Anterior cingulate cortex (tissue), 58 donors: Measurements from ENCODE around the gene RC3H2.
"Not testable (repeated sequence)": the region's sequence is repeated elsewhere in the genome, so short reads cannot be mapped to it uniquely, and the experiment has no call there.

Experiments
- DNase-seq, 58 donors: peaks; one replicate each; lab custom pipeline; 2025; lab: John Stamatoyannopoulos, UW

Gene RC3H2

DNA sequence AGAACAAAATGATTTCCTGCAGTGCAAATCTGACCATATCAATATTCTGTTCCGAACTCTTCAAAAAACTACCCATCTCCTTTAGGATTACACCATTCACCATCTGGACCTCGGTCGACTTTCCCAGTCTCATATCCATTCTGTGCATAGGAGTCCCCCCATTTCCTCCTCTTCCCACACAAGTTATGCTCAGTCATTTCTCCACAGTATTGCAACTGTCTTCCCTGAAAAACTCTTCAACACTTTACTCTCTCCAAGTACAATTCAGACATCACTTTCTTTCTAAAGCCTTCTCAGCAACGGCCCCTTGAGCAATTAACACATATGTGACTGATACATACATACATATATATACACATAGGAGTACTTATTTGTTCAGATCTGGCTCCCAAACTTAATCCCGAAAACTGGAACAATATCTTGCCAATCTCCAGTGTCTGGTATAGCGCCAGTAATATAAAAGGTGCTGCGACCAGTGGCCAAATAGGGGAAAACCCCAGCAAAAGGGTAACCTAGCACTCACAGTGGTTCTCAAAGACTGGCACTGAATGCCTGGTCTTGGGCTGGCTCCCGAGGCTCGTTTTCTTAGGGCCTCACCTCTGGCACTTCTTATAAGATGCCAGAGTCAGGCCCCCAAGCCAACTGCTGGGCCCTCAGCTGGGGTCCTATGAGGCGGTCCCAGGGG, 25.5 kb upstream of the RC3H2 start:
- DNase-seq, result peak in 1 of 58 donors; percentile 42

DNA sequence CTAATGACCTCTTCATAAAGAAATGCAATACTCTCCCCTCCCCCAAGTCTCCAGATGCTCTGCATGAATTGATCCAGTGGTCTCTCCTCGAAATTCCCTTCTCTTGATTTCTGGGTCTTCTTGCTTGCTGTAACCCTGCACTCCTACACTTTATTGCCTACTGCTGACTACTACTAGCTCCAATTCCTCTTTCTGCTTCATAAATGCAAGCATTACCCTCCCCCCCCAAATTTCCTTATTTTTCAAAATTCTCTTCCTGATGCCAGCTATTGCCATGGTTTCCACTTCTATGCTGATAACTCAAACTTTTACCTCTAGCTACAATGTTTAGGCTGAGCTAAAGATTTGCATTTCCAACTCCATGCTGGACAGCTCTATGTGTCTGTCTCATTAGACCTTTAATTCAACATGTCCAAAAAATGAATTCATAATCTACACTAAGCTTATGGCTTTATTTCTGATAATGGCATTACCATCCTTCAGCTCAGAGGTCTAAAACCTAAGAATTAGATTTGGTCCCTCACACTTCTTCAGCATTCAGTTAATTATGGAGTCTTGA, 24.7 kb upstream of the RC3H2 start:
- DNase-seq, result no peak

DNA sequence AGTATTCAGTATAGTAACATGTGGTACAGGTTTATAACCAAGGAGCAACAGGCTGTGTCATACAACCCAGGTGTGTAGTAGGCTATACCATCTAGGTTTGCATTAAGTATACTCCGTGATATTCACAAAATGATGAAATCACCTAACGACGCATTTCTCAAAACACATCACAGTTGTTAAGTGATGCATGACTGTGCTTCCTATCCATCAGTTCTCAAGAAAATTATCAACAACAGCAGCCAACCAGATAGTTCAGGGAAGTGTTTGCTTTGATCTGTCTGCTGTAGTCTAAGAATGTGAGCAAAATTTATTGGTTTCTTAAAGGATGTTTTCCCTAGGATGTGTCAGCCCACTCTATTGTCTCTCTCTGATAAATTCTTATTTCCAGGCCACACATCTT, 18.8 kb upstream of the RC3H2 start:
- DNase-seq, result no peak

DNA sequence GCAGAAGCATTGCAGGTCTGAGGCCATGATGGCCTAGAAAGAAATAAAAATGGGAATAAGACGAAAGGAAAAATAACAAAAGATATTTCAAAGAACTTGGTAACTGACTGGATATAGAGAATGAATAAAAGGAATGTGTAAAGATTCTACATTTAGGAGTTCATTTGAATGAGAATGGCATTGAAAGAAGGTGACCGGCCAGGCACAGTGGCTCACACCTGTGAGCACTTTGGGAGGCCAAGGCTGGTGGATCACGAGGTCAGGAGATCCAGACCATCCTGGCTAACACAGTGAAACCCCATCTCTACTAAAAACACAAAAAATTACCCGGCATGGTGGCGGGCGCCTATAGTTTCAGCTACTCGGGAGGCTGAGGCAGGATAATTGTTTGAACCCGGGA, 17.6 kb upstream of the RC3H2 start:
- DNase-seq, result no peak

DNA sequence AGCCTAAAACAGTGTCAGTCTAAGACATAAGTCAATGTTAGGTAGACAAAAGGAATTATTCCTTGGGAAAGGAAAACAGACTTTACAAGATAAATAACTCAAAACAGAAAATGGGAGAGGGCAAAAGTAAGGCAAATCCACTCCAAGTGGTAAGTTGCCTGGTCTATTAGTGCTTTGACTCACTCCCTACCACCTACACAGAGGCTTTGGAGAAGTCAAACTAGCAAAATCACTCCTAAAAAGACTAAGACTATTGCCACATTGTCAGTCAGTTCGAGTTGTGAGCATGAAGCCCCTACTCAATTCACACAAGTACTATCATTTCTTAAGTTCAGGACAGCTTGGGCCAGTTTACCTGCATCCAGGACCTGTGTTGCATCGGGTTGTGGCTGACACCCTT, 13.2 kb upstream of the RC3H2 start:
- DNase-seq, result no peak

DNA sequence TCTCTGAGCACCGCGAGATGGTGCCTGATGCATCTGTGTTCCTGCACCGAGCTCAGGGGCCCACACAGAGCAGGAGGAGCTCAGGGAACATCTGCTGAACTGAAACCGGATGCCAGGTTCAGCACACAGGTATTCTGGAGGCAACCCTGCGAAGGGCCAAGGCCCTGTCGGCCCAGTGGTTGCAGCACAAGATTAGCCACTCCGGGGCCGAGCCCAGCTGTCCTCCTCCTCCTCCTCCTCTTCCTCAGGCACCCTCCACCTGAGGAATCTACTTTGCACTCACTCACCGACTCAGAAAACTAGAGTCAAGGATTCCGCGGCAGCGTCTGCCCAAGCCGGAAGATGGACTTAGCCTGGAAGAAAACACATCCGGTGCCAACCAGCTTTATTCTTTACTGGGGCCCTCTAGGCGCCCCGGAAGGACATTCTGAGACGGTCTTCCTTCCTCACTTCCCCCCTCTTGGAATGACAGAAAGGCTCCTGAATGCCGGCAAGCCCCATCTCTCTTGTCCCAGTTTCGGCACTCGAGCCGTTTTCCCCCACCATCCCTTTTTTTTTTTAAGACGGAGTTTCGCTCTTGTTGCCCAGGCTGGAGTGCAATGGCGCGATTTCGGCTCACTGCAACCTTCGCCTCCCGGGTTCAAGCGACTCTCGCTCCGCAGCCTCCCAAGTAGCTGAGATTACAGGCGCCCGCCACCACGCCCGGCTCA, 8.0 kb upstream of the RC3H2 start, which contains the start of gene ZBTB6:
Gene ZBTB6, minus strand, starts transcription at position 360 of the 710 bp plus-strand sequence. CDS start 1,251 bp downstream, outside the sequence.
- DNase-seq, result peak; percentile 27 to 94 (median 80)

DNA sequence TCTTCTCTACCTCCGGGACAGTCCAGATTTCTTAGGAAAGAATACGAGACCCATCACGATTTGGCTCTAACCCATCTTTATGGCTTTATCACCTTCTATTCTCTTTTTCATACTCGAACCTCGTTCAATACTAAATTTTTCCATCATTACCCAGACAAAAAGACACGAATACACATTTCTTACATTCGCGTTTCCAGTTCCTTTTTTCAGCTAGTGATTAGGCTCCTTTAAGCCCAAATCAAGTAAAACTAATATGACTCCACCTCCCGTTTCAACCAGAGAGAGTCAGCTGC, 7.5 kb upstream of the RC3H2 start:
- no peak for DNase-seq

DNA sequence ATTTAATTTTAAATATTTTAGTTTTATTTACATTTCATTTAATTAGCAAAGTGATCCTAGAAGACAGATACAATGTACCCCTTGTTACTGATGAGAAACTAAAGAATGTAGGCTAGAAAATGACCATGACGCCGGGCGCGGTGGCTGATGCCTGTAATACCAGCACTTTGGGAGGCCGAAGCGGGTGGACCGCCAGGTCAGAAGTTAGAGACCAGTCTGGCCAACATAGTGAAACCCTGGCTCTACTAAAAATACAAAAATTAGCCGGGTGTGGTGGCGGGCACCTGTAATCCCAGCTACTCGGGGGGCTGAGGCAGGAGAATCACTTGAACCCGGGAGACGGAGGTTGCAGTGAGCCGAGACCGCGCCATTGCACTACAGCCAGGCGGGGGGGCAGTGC, 963 bp upstream of the RC3H2 start:
- not testable (repeated sequence) for DNase-seq

DNA sequence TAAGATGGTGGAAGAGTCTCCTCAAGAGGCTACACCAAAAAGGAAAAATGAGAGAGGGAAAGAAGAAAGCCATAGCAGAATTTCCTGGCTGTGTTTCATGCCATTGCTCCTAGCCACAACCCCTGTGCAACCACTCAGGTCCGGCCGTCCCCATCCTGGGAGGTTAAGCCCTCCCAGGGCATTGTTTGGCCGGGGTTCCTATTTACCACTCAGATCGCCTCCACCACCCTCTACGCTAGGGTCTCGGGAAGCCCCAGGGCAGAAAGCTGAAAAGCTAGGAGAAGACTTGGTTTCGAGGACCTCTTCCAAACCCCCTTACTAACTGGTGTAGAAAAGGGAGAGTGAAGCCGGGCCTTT, 715 bp downstream of the RC3H2 start:
- DNase-seq, result peak in 16 of 58 donors; percentile 10 to 59 (median 36)

DNA sequence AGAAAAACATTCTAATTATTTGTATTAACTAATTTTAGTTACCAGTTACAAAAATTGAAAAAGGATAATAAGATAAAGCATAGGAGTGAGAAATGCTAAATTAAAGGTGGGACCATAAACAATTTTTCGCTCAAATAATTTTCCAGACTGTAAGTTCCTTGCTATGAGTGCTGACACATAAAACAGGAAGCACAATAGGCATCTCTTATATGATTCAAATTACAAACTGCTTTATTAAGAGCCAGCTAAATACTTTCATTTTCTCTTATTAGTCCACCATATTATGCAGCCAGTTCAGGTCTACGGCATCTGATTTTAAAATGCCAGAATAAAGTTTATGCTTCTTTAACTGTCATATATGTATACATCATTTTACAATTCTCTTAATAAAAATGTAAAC, 4.4 kb downstream of the RC3H2 start:
- no peak for DNase-seq

DNA sequence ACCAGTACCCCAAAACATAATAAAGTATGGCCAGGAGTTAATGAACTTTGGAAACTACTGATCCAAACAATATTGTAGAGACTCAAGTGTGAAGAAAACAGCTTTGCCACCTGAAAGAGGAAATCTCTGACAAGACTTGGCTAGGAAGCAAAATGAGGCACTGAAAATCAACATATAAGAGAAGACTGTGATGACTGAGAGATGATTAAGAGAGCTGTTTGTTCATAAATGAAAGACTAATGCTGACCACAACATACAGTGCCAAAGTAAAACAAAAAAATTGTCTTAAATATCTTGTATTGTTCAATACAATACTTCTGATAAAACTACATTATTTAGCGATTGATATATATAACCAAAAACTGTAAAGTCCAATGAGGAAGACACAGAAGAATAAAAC, 7.2 kb downstream of the RC3H2 start:
- no peak for DNase-seq

DNA sequence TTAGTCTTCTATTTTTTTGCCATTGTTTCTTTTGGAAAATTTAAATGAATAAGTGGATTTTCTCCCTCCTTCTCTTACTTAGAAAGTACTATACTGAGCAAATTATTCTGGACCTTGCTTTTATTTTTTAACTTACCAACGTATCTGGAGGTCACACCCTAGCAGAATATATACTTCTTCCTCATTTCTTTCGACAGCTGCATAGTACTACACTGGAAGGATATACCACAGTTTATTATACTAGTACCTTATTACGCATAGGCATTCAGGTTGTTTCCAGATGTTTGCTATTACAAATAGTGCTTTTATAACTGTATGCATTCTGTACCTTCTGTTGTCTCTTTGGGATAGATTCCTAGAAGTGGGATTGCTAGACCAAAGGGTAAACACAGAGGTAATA, 16.7 kb downstream of the RC3H2 start:
- DNase-seq, result no peak

DNA sequence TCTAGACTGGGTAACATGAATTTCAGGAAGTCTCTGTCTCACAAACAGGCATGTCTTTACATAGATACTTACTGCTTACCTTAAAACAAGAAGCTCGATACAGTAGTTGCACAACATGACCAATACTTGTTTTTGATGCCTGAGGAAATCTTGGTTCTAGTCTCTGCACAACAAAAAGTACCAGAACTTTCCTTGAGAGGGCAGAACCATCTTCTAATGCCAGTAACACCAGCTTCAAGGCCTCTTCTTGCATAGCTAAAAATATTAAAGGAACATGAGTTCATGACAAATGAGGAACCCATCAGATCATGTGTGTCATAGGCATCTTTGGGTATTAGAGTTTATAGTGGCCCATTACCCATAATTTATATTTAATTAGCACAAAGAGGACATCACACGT, 22.0 kb downstream of the RC3H2 start:
- no peak for DNase-seq

DNA sequence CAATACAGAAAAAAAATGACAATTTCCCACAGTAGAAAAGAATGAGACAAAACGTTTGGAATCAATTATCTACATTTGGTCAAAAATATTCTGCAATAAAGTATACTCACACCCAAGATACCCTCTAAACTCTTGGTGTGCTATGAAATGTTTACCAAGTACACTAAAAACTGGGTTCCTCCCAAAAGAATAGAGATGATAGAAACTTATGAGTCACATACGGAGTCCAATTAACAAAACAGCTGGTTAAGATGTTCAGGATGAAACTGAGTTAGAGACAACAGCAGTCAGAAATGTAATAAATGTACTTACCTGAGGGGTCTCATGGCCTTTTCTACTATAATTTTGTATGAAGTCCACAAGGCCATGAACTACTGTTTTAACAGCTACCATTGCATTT, 25.7 kb downstream of the RC3H2 start:
- no peak for DNase-seq

DNA sequence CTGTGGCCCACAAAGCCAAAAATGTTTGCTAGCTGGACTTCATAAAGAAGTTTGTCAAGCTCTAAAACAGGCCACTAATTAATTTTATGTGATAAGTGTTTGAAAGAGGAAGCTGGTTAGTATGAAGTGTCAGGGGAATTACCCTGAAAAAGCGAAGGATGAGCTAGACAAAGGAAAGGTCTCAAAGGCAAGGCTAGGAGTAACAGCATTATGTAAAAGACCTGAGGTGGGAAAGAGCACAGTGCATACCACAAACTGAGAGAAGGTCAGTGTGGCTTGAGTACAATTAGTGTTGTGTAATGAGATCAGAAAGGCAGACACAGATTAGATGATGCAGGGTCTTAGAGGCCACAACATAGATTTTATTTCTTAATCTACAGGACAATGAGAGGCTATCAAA, 29.6 kb downstream of the RC3H2 start:
- DNase-seq, result no peak

DNA sequence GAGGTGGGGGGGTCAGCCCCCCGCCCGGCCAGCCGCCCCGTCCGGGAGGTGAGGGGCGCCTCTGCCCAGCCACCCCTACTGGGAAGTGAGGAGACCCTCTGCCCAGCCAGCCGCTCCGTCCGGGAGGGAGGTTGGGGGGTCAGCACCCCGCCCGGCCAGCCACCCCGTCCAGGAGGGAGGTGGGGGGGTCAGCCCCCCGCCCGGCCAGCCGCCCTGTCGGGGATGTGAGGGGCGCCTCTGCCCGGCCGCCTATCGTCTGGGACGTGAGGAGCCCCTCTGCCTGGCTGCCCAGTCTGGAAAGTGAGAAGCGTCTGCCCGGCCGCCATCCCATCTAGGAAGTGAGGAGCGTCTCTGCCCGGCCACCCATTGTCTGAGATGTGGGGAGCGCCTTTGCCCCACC, 37.9 kb downstream of the RC3H2 start:
- DNase-seq, result not testable (repeated sequence)

DNA sequence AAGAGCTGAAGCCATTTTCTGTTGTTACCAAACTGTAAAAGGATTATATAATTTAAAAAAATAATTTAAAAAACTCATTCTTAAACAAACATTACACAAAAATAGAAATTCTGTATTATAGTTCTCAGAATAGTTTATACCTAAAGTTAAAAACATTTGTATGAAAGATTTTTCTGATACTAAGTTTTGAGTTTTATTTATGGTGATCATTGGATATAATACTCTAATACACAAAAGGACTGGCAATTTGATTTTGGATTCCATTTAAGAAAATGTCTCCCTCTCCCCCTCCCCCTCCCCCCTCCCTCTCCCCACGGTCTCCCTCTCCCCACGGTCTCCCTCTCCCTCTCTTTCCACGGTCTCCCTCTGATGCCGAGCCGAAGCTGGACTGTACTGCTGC, 39.1 kb downstream of the RC3H2 start:
- no peak for DNase-seq

DNA sequence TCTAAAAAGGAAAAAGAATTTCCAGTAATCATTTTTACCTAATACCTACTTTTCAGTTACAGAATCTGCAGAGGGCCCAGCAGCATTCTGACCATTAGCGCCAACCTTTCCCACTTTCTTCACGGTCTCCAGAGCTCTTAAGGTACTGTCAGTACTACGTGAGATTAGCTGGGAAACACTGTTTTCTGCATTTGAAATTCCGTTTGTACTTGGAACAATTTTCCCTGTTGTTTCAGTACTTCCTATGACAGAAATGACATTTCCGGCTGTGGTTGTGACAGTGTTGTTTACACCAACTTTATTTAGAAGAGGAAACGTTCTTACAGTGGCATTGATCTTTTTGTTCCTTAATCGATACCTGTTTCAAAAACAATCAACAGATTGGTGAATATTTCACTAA, 39.9 kb downstream of the RC3H2 start:
- no peak for DNase-seq

DNA sequence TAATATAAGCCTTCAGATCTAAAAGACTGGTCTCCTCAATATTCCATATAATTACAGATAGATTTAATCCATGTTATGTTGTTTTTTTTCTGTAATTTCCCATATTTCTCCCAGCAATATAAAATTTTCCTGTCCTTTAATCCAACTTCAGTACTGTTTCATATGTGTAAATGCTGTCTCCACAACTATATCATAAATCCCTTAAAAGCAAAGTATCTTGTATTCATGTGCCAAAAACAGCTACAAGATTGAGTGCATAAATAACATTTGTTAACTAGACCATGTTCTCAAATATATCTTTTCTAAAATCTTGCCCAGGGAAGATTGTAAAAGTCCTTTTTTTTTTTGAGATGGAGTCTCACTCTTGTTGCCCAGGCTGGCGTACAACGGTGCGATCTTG, 41.8 kb downstream of the RC3H2 start:
- DNase-seq, result no peak

DNA sequence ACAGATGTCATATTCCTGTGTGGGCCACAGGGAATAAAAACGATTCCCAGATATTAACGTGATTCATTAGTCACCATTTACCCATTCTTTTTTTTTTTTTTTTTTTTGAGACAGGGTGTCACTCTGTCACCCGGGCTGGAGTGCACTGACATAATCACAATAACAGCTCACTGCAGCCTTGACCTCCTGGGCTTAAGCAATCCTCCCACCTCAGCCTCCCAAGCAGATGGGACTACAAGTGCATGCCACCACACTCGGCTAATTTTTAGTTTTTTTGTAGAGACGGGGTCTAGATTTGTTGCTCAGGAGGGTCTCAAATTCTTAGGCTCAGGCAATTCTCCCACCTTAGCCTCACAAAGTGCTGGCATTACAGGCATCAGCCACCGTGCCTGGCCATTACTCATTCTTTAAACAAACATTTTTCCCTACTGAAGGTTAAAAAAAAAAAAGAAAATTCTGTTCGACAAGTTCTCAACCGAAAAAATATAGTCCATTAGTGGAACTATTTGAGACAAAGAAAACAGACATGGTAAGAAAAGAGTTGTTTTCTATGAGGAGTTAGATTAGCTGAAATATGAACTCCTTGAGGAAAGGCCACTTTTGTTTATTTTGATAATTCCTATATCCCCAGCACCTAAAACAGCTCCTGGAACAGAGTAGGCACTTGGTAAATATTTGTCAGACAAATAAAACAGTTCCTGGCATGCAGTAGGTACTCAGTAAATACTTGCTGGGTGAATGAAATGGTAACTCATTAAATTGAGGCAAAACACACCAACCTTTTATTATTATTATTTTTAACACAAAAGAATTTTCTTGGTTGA, 44.6 kb downstream of the RC3H2 start:
- no peak for DNase-seq

DNA sequence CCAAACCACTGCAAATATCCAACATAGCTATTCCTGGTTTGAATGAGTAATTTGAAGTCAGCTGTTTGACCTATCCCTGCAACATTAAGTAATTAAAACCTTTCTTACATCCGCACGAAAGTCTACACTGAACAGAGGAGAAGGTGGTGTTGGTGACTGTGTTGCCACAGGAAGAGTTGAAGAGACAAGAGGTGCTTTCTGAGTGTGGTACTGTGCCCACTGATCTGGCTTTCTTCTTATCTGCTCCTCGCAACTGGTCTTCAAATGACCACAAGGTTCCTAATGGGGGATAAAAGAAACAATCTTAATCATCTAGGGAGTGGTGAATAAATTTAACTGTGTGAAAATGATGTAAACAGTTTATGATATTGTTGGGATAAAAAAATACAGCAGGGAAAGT, 47.3 kb downstream of the RC3H2 start:
- no peak for DNase-seq
